Measurements from ENCODE around the gene DPF3.
A peak's percentile ranks its signal among the peaks of the same experiment; 100 is the strongest.

The DPF3 gene

GRCh38 chr14:72830786-72831594 lies 62.9 kb downstream of the DPF3 start:
- H3K4me1 ChIP-seq = no peaks in the 10 kb centered on the region
- H3K9me3 ChIP-seq = no peaks in the 10 kb centered on the region
- H3K4me3 ChIP-seq = no peak overlapping the region
- in situ Hi-C loops (cut with MboI; ENCODE audit: low sequenced_read_pairs) = no loop called here
- DNase-seq (ENCODE audit: low spot score in 2 of 2) = peak; percentile 19 to 36
- no peaks in the 10 kb centered on the region for H3K27me3 ChIP-seq (ENCODE audit: low read depth)
- H3K36me3 ChIP-seq (replicated peaks) = no peaks in the 10 kb centered on the region

- no peak overlapping the region for H3K4me3 ChIP-seq
- no peaks in the 10 kb centered on the region for H3K4me1 ChIP-seq
- H3K27me3 ChIP-seq (ENCODE audit: low read depth) = no peaks in the 10 kb centered on the region
- no peaks in the 10 kb centered on the region for H3K36me3 ChIP-seq (replicated peaks)
- no peak for DNase-seq (ENCODE audit: low spot score in 2 of 2)
- in situ Hi-C loops (cut with MboI; ENCODE audit: low sequenced_read_pairs) = no loop called here
- no peaks in the 10 kb centered on the region for H3K9me3 ChIP-seq
These were observed 63.5 kb downstream of the DPF3 start for GRCh38 chr14:72830356-72830755.

- in situ Hi-C loops (cut with MboI; ENCODE audit: low sequenced_read_pairs) = no loop called here
- no peak overlapping the region for H3K4me3 ChIP-seq
- H3K9me3 ChIP-seq = no peaks in the 10 kb centered on the region
- no peaks in the 10 kb centered on the region for H3K36me3 ChIP-seq (replicated peaks)
- no peak for DNase-seq (ENCODE audit: low spot score in 2 of 2)
- H3K4me1 ChIP-seq = no peaks in the 10 kb centered on the region
- H3K27me3 ChIP-seq (ENCODE audit: low read depth) = no peaks in the 10 kb centered on the region
These were observed 65.3 kb downstream of the DPF3 start for GRCh38 chr14:72828604-72829003.

GRCh38 chr14:72826039-72826438 lies 67.9 kb downstream of the DPF3 start:
- Histone ChIP-seq H3K4me3 (no peak overlapping the region), H3K36me3 (replicated peaks) (no peaks in the 10 kb centered on the region), H3K27me3 (ENCODE audit: low read depth) (no peaks in the 10 kb centered on the region), H3K9me3 (no peaks in the 10 kb centered on the region), H3K4me1 (no peaks in the 10 kb centered on the region)
- no peak for DNase-seq (ENCODE audit: low spot score in 2 of 2)
- in situ Hi-C loops (cut with MboI; ENCODE audit: low sequenced_read_pairs) = no loop called here

- DNase-seq (ENCODE audit: low spot score in 2 of 2) = no peak
- Histone ChIP-seq H3K27me3 (ENCODE audit: low read depth) (no peaks in the 10 kb centered on the region), H3K9me3 (no peaks in the 10 kb centered on the region), H3K4me3 (no peak overlapping the region), H3K36me3 (replicated peaks) (no peaks in the 10 kb centered on the region), H3K4me1 (no peaks in the 10 kb centered on the region)
- in situ Hi-C loops (cut with MboI; ENCODE audit: low sequenced_read_pairs) = no loop called here
These were observed 68.4 kb downstream of the DPF3 start for GRCh38 chr14:72825486-72825885.

- no peaks in the 10 kb centered on the region for H3K4me1 ChIP-seq
- in situ Hi-C loops (cut with MboI; ENCODE audit: low sequenced_read_pairs) = no loop called here
These were observed 69.8 kb downstream of the DPF3 start for GRCh38 chr14:72824051-72824450.

GRCh38 chr14:72822946-72823611 lies 70.8 kb downstream of the DPF3 start:
- DNase-seq (ENCODE audit: low spot score in 2 of 2) = no peak
- H3K36me3 ChIP-seq (replicated peaks) = no peaks in the 10 kb centered on the region
- H3K4me1 ChIP-seq = no peaks in the 10 kb centered on the region
- in situ Hi-C loops (cut with MboI; ENCODE audit: low sequenced_read_pairs) = no loop called here
- no peaks in the 10 kb centered on the region for H3K27me3 ChIP-seq (ENCODE audit: low read depth)
- no peaks in the 10 kb centered on the region for H3K9me3 ChIP-seq
- no peak overlapping the region for H3K4me3 ChIP-seq

More at GRCh38 chr14:72824051-72824450, 69.8 kb downstream of the DPF3 start:
- no peak overlapping the region for H3K4me3 ChIP-seq
- no peaks in the 10 kb centered on the region for H3K36me3 ChIP-seq (replicated peaks)
- no peaks in the 10 kb centered on the region for H3K9me3 ChIP-seq
- H3K27me3 ChIP-seq (ENCODE audit: low read depth) = no peaks in the 10 kb centered on the region
- DNase-seq (ENCODE audit: low spot score in 2 of 2) = no peak

- in situ Hi-C loops (cut with MboI; ENCODE audit: low sequenced_read_pairs) = no loop called here
- H3K4me3 ChIP-seq = no peak overlapping the region
- no peaks in the 10 kb centered on the region for H3K9me3 ChIP-seq
- no peaks in the 10 kb centered on the region for H3K27me3 ChIP-seq (ENCODE audit: low read depth)
- H3K4me1 ChIP-seq = no peaks in the 10 kb centered on the region
- no peak for DNase-seq (ENCODE audit: low spot score in 2 of 2)
- H3K36me3 ChIP-seq (replicated peaks) = no peaks in the 10 kb centered on the region
These were observed 74.9 kb downstream of the DPF3 start for GRCh38 chr14:72818998-72819397.

- H3K9me3 ChIP-seq = no peaks in the 10 kb centered on the region
- DNase-seq (ENCODE audit: low spot score in 2 of 2) = no peak
- in situ Hi-C loops (cut with MboI; ENCODE audit: low sequenced_read_pairs) = no loop called here
These were observed 77.6 kb downstream of the DPF3 start for GRCh38 chr14:72816287-72816686.

GRCh38 chr14:72815430-72815829 lies 78.5 kb downstream of the DPF3 start:
- no peak overlapping the region for H3K4me3 ChIP-seq
- H3K36me3 ChIP-seq (replicated peaks) = no peaks in the 10 kb centered on the region
- no peaks in the 10 kb centered on the region for H3K27me3 ChIP-seq (ENCODE audit: low read depth)
- no peak for DNase-seq (ENCODE audit: low spot score in 2 of 2)
- H3K9me3 ChIP-seq = no peaks in the 10 kb centered on the region
- no peaks in the 10 kb centered on the region for H3K4me1 ChIP-seq
- in situ Hi-C loops (cut with MboI; ENCODE audit: low sequenced_read_pairs) = no loop called here

More at GRCh38 chr14:72816287-72816686, 77.6 kb downstream of the DPF3 start:
- Histone ChIP-seq H3K4me1 (no peaks in the 10 kb centered on the region), H3K4me3 (no peak overlapping the region), H3K36me3 (replicated peaks) (no peaks in the 10 kb centered on the region), H3K27me3 (ENCODE audit: low read depth) (no peaks in the 10 kb centered on the region)

- H3K36me3 ChIP-seq (replicated peaks) = no peaks in the 10 kb centered on the region
- in situ Hi-C loops (cut with MboI; ENCODE audit: low sequenced_read_pairs) = no loop called here
- no peaks in the 10 kb centered on the region for H3K9me3 ChIP-seq
- no peak for DNase-seq (ENCODE audit: low spot score in 2 of 2)
- H3K4me3 ChIP-seq = no peak overlapping the region
- H3K27me3 ChIP-seq (ENCODE audit: low read depth) = no peaks in the 10 kb centered on the region
- no peaks in the 10 kb centered on the region for H3K4me1 ChIP-seq
These were observed 81.5 kb downstream of the DPF3 start for GRCh38 chr14:72812292-72812851.

GRCh38 chr14:72810201-72810600 lies 83.7 kb downstream of the DPF3 start:
- H3K4me3 ChIP-seq = no peak overlapping the region
- no peak for DNase-seq (ENCODE audit: low spot score in 2 of 2)
- no peaks in the 10 kb centered on the region for H3K36me3 ChIP-seq (replicated peaks)
- in situ Hi-C loops (cut with MboI; ENCODE audit: low sequenced_read_pairs) = no loop called here
- no peaks in the 10 kb centered on the region for H3K27me3 ChIP-seq (ENCODE audit: low read depth)
- no peaks in the 10 kb centered on the region for H3K4me1 ChIP-seq
- no peaks in the 10 kb centered on the region for H3K9me3 ChIP-seq

- Histone ChIP-seq H3K27me3 (ENCODE audit: low read depth) (no peaks in the 10 kb centered on the region), H3K36me3 (replicated peaks) (no peaks in the 10 kb centered on the region), H3K9me3 (no peaks in the 10 kb centered on the region), H3K4me3 (no peak overlapping the region), H3K4me1 (peaks cover 6% of the 10 kb centered on the region)
- no peak for DNase-seq (ENCODE audit: low spot score in 2 of 2)
- in situ Hi-C loops (cut with MboI; ENCODE audit: low sequenced_read_pairs) = no loop called here
These were observed 84.8 kb downstream of the DPF3 start for GRCh38 chr14:72809063-72809462.

GRCh38 chr14:72808564-72808963 lies 85.3 kb downstream of the DPF3 start:
- in situ Hi-C loops (cut with MboI; ENCODE audit: low sequenced_read_pairs) = no loop called here

More at GRCh38 chr14:72808564-72808963, 85.3 kb downstream of the DPF3 start:
- no peak overlapping the region for H3K4me3 ChIP-seq
- DNase-seq (ENCODE audit: low spot score in 2 of 2) = no peak
- H3K36me3 ChIP-seq (replicated peaks) = no peaks in the 10 kb centered on the region
- H3K27me3 ChIP-seq (ENCODE audit: low read depth) = no peaks in the 10 kb centered on the region
- peaks cover 6% of the 10 kb centered on the region for H3K4me1 ChIP-seq
- no peaks in the 10 kb centered on the region for H3K9me3 ChIP-seq

Data from HAP-1 (cell line).